Keratinocyte (primary cell): Measurements from ENCODE around the gene THSD7B. TPM values are rescaled to one million over a fixed set of nuclear protein-coding genes. Genes with fewer than 3 reads are reported as not detected.

Experiments
- DNase-seq: peaks from one replicate; pipeline ENCODE4 v3.0.0-alpha.2; 2011; ENCODE audit warnings: low read depth, missing footprints, low spot score
- FAIRE-seq: peaks from 2 replicates; lab custom pipeline; 2011; peaks lifted over from hg19 to GRCh38; lab: Jason Lieb, UNC
- H2AFZ ChIP-seq: 2 replicates; pipeline ENCODE4 v1.6.0; 2012; ENCODE audit warnings: low read length, control low read depth, inconsistent platforms; ENCODE audit not compliant: control insufficient read depth
- H3K27ac ChIP-seq: 2 replicates; pipeline ENCODE4 v1.5.1; 2011; ENCODE audit warnings: low read length; ENCODE audit not compliant: control insufficient read depth, insufficient read depth
- H3K27me3 ChIP-seq: 3 replicates; pipeline ENCODE4 v1.6.0; 2011; ENCODE audit warnings: low read length; ENCODE audit not compliant: control insufficient read depth, insufficient read depth; ENCODE audit errors: extremely low read depth
- H3K36me3 ChIP-seq, 2 experiments: 2 replicates in 1 of 2; 3 replicates in 1 of 2; pipeline ENCODE4 v1.5.1; 2011; ENCODE audit warnings: low read length in 2 of 2, mild to moderate bottlenecking in 1 of 2; ENCODE audit not compliant: control insufficient read depth in 2 of 2, insufficient read depth in 2 of 2; ENCODE audit errors: extremely low read depth in 1 of 2
- H3K4me1 ChIP-seq: 3 replicates; pipeline ENCODE4 v1.5.1; 2011; ENCODE audit warnings: low read length; ENCODE audit not compliant: control insufficient read depth, insufficient read depth; ENCODE audit errors: extremely low read depth
- H3K4me2 ChIP-seq: 3 replicates; pipeline ENCODE4 v1.6.0; 2011; ENCODE audit warnings: low read depth, low read length; ENCODE audit not compliant: control insufficient read depth, insufficient read depth; ENCODE audit errors: extremely low read depth
- H3K4me3 ChIP-seq, 3 experiments: fragments of 200-600 bp in 1 of 3; sonication (generic) in 1 of 3; 2 replicates in 2 of 3; 3 replicates in 1 of 3; pipeline ENCODE4 v1.5.1; 2011 to 2016; ENCODE audit warnings: low read length in 3 of 3, mild to moderate bottlenecking in 3 of 3, control low read depth in 2 of 3, inconsistent platforms in 1 of 3, low read depth in 1 of 3, mixed read lengths in 1 of 3, mixed run types in 1 of 3, moderate library complexity in 1 of 3; ENCODE audit not compliant: control insufficient read depth in 2 of 3, insufficient read depth in 2 of 3; ENCODE audit errors: extremely low read depth in 1 of 3
- H3K79me2 ChIP-seq: 2 replicates; pipeline ENCODE4 v1.6.0; 2012; ENCODE audit warnings: low read length; ENCODE audit not compliant: control insufficient read depth, insufficient read depth
- H3K9ac ChIP-seq: 3 replicates; pipeline ENCODE4 v1.6.0; 2011; ENCODE audit warnings: low read length; ENCODE audit not compliant: control insufficient read depth, insufficient read depth; ENCODE audit errors: extremely low read depth
- H3K9me1 ChIP-seq: 3 replicates; pipeline ENCODE4 v1.6.0; 2011; ENCODE audit warnings: low read length; ENCODE audit not compliant: control insufficient read depth, insufficient read depth; ENCODE audit errors: extremely low read depth
- H3K9me3 ChIP-seq: 2 replicates; pipeline ENCODE4 v1.5.1; 2012; ENCODE audit warnings: low read depth, low read length; ENCODE audit not compliant: control insufficient read depth
- H4K20me1 ChIP-seq: 3 replicates; pipeline ENCODE4 v1.6.0; 2011; ENCODE audit warnings: low read length; ENCODE audit not compliant: control insufficient read depth, insufficient read depth; ENCODE audit errors: extremely low read depth
- CTCF ChIP-seq, 3 experiments: IDR thresholded peaks in 1 of 3; conservative IDR thresholded peaks in 1 of 3; optimal IDR thresholded peaks in 1 of 3; 2 replicates in 2 of 3; 3 replicates in 1 of 3; pipeline versions ENCODE3 to v1.5.1; 2011; ENCODE audit warnings: low read length in 3 of 3, mild to moderate bottlenecking in 3 of 3, moderate library complexity in 2 of 3, control low read depth in 1 of 3, inconsistent platforms in 1 of 3; ENCODE audit not compliant: insufficient read depth in 2 of 3; ENCODE audit errors: extremely low read depth in 1 of 3
- EZH2 ChIP-seq: IDR thresholded peaks from one replicate; pipeline ENCODE4 v1.6.1; 2012; ENCODE audit warnings: inconsistent platforms, mild to moderate bottlenecking, low read length, moderate library complexity
- dilution Hi-C: fragments of 300-500 bp; cut with MboI; formaldehyde crosslinking; loops from one replicate; pipeline ENCODE4 v1.7.0; 2020; ENCODE audit warnings: low sequenced_read_pairs; ENCODE audit not compliant: extremely low pct_ligation_motif_present
- polyA plus RNA-seq, 5 experiments: library from polyadenylated mRNA; depleted of rRNA in 3 of 5; stranded (reverse) in 3 of 5; stranded (forward) in 1 of 5; unstranded in 1 of 5; fragments of >200 nt; gene quantifications; 1 replicate in 1 of 5; 2 replicates in 3 of 5; 3 replicates in 1 of 5; pipeline versions ENCODE4 v1.2.1 to v1.2.3, GENCODE V29; 2011 to 2012; ENCODE audit warnings: missing spikeins in 2 of 5, low read depth in 1 of 5, low replicate concordance in 1 of 5

The THSD7B gene
- polyA plus RNA-seq, 1 donor (not counting 4 experiments of a cell fraction or from before 2014, with no cell fraction given): 0.04 TPM

GRCh38 chr2:137500599-137500998, 735.3 kb downstream of the THSD7B start:
- H3K9me1 ChIP-seq: no peaks in the 10 kb centered on the region
- DNase-seq (no peak), FAIRE-seq (no peak)
- H3K4me3 ChIP-seq: no peak overlapping the region
- no peaks in the 10 kb centered on the region for H4K20me1 ChIP-seq
- H3K27ac ChIP-seq: no peak overlapping the region
- H3K9ac ChIP-seq: no peak overlapping the region
- H3K27me3 ChIP-seq: no peaks in the 10 kb centered on the region
- dilution Hi-C loops: no loop called here
- no peak for TF ChIP-seq EZH2
- TF ChIP-seq CTCF (optimal IDR thresholded peaks at IDR 0.05 in 1 of 3, IDR thresholded peaks at IDR 0.05 in 1 of 3, conservative IDR thresholded peaks at IDR 0.05 in 1 of 3; ENCODE audit: extremely low read depth in 1 of 3, insufficient read depth in 2 of 3, low read length in 3 of 3): no peak
- no peak overlapping the region for H2AFZ ChIP-seq
- no peaks in the 10 kb centered on the region for H3K9me3 ChIP-seq
- no peak overlapping the region for H3K4me2 ChIP-seq
- H3K79me2 ChIP-seq: no peaks in the 10 kb centered on the region
- H3K36me3 ChIP-seq: no peaks in the 10 kb centered on the region
- H3K4me1 ChIP-seq: no peaks in the 10 kb centered on the region

DNA sequence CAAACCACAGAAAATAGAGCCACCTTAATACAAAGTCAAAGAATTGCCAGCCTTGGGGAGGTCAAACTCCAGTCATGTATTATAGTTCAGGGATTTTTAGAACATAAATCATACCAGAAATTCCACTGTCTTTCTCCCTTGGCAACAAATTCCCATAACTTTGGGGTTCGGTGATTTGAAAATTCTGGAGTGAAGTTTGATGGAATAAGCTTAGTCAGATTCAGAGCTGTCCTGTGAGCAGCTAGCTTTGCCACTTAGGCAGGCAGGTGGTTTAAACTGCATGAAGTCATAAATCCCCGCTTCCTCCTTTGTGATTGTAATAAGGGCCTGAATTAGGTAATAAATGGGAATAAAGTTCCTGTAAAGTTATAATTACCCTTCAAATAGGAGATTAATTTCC, 741.9 kb downstream of the THSD7B start:
- Histone ChIP-seq H3K27ac (no peak overlapping the region), H3K79me2 (no peaks in the 10 kb centered on the region), H3K27me3 (no peaks in the 10 kb centered on the region), H3K4me2 (no peak overlapping the region), H3K36me3 (no peaks in the 10 kb centered on the region), H3K4me1 (no peaks in the 10 kb centered on the region), H3K9me3 (no peaks in the 10 kb centered on the region), H3K9me1 (no peaks in the 10 kb centered on the region), H2AFZ (no peak overlapping the region), H3K9ac (no peak overlapping the region), H3K4me3 (no peak overlapping the region), H4K20me1 (no peaks in the 10 kb centered on the region)
- dilution Hi-C loops: no loop called here
- DNase-seq: no peak
- no peak for TF ChIP-seq CTCF (optimal IDR thresholded peaks at IDR 0.05 in 1 of 3, IDR thresholded peaks at IDR 0.05 in 1 of 3, conservative IDR thresholded peaks at IDR 0.05 in 1 of 3; ENCODE audit: extremely low read depth in 1 of 3, insufficient read depth in 2 of 3, low read length in 3 of 3)
- no peak for TF ChIP-seq EZH2
- no peak for FAIRE-seq
